Suprapubic skin (tissue), 4 donors: ENCODE results near the gene SAYSD1. TPM values are rescaled to one million over a fixed set of nuclear protein-coding genes. Genes with fewer than 3 reads are reported as not detected.

Experiments used
- DNase-seq, 2 donors: peaks; one replicate each; pipeline ENCODE4 v3.0.0-alpha.2; 2019; ENCODE audit warnings: low spot score in 2 of 2
- H3K27ac ChIP-seq: fragments of 200-600 bp; sonication (generic); one replicate; pipeline ENCODE4 v1.5.1; 2019
- H3K27me3 ChIP-seq: fragments of 200-600 bp; sonication (generic); one replicate; pipeline ENCODE4 v1.5.1; 2019
- H3K36me3 ChIP-seq: fragments of 200-600 bp; sonication (generic); one replicate; pipeline ENCODE4 v1.5.1; 2019
- H3K4me1 ChIP-seq: fragments of 200-600 bp; sonication (generic); one replicate; pipeline ENCODE4 v1.5.1; 2019
- H3K4me3 ChIP-seq: fragments of 200-600 bp; sonication (generic); one replicate; pipeline ENCODE4 v1.5.1; 2019; ENCODE audit warnings: mild to moderate bottlenecking
- H3K9me3 ChIP-seq: fragments of 200-600 bp; sonication (generic); one replicate; pipeline ENCODE4 v1.5.1; 2019
- EP300 ChIP-seq: sonication (generic); formaldehyde crosslinking; IDR thresholded peaks from one replicate; pipeline ENCODE4 v1.6.1; 2017; ENCODE audit warnings: antibody characterized with exemption
- POLR2A ChIP-seq, 2 donors: fragments of 450-650 bp; IDR thresholded peaks; one replicate each; pipeline ENCODE4 v1.6.1; 2017; ENCODE audit warnings: antibody characterized with exemption in 2 of 2, mild to moderate bottlenecking in 2 of 2, moderate library complexity in 2 of 2
- POLR2AphosphoS5 ChIP-seq, 3 donors: sonication (generic); formaldehyde crosslinking; IDR thresholded peaks; one replicate each; pipeline ENCODE4 v1.6.1; 2017; ENCODE audit warnings: antibody characterized with exemption in 3 of 3
- WGBS: methylation state at CpG from one replicate; pipeline ENCODE4 v1.1.5; 2018; 5-methylcytosine and 5-hydroxymethylcytosine counted together
- total RNA-seq, 4 donors: library from RNA; depleted of rRNA; stranded (reverse); fragments of >200 nt; gene quantifications; one replicate each; pipeline ENCODE4 v1.1.0, GENCODE V29; 2016
- TF ChIP-seq, protein P1 (sequence below), 2 donors: fragments of 200-600 bp in 1 of 2; fragments of 450-650 bp in 1 of 2; sonication (generic) in 1 of 2; IDR thresholded peaks; one replicate each; pipeline ENCODE4 v1.5.1; 2016 to 2019; ENCODE audit warnings: antibody characterized with exemption in 2 of 2, mild to moderate bottlenecking in 1 of 2, moderate library complexity in 1 of 2

SAYSD1 gene
- total RNA-seq, 4 donors from 2014 or later: 12.1 to 17.4 (median 14.4) TPM

DNA sequence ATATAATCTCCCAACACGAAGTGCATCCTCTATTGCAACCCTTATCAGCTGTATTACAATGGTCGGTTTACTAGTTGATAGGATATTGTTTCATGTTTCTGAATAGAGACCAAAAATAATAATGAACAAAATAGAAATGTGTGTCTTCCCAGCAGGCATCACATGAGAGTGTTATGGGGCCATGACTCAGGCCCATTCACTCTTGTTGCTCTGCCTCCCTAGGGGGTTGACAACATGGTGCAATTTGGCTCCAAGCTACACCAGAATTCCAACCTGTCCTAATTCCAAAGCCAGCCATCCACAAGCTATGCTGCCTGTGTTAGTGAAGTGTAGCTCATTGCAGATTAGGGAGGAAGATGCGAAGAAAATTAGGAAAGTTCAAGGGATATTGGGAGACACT, 13.1 kb upstream of the SAYSD1 start:
- Histone ChIP-seq H3K4me1 (no peaks in the 10 kb centered on the region), H3K4me3 (no peak overlapping the region)

DNA sequence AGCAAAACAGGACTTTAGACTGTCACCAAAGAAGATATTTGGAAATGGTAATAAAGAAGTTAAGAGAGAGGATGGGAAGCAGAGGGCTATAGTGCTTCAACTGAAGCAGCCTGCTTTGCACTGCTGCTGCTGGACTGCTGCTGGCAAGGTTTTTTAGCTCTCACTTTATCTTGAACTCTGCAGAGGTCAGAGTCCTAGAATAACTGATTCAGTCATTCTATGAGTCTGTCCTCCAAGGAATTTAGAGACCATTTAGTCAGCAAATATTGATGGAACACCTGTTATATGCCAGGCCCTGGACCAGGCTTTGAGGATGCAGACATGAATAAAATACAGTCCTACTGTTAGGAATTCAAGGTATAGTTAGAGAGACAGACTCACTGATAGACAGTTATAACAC, 9.1 kb upstream of the SAYSD1 start:
- Histone ChIP-seq H3K9me3 (no peaks in the 10 kb centered on the region), H3K27me3 (peaks cover 6% of the 10 kb centered on the region), H3K4me1 (no peaks in the 10 kb centered on the region), H3K4me3 (no peak overlapping the region), H3K27ac (no peak overlapping the region), H3K36me3 (no peaks in the 10 kb centered on the region)
- DNase-seq: no peak
- no peak for TF ChIP-seq POLR2AphosphoS5 (IDR thresholded peaks at IDR 0.05)

More for the DNA sequence above, 13.1 kb upstream of the SAYSD1 start:
- whole genome bisulfite sequencing: 75% methylated on average over 3 of the region's 3 CpGs
- H3K27me3 ChIP-seq: peaks cover 6% of the 10 kb centered on the region
- no peaks in the 10 kb centered on the region for H3K36me3 ChIP-seq
- no peak overlapping the region for H3K27ac ChIP-seq
- TF ChIP-seq POLR2AphosphoS5 (IDR thresholded peaks at IDR 0.05) (no peak), EP300 (no peak), POLR2A (IDR thresholded peaks at IDR 0.05) (no peak)
- TF ChIP-seq, protein P1, sequence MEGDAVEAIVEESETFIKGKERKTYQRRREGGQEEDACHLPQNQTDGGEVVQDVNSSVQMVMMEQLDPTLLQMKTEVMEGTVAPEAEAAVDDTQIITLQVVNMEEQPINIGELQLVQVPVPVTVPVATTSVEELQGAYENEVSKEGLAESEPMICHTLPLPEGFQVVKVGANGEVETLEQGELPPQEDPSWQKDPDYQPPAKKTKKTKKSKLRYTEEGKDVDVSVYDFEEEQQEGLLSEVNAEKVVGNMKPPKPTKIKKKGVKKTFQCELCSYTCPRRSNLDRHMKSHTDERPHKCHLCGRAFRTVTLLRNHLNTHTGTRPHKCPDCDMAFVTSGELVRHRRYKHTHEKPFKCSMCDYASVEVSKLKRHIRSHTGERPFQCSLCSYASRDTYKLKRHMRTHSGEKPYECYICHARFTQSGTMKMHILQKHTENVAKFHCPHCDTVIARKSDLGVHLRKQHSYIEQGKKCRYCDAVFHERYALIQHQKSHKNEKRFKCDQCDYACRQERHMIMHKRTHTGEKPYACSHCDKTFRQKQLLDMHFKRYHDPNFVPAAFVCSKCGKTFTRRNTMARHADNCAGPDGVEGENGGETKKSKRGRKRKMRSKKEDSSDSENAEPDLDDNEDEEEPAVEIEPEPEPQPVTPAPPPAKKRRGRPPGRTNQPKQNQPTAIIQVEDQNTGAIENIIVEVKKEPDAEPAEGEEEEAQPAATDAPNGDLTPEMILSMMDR (IDR thresholded peaks at IDR 0.05): no peak
- DNase-seq: no peak
- H3K9me3 ChIP-seq: no peaks in the 10 kb centered on the region

DNA sequence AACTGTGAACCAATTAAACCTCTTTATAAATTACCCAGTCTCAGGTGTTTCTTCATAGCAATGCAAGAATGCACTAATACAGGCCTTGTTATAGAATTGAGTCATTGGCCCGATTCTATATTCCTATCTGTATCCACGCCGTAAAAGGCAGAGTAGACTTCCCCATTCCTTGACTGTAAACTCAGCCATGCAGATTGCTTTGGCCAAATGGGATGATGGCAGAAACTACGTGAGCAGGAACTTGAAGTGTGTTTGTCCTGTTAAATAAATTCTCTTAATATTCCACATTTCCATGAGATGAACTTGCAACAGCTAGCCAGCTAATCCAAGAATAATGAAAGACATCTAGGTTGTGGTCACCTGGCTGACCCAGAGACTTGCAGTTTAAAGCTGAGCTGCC, 3.9 kb upstream of the SAYSD1 start:
- no peak for DNase-seq
- peaks cover 6% of the 10 kb centered on the region for H3K27me3 ChIP-seq
- TF ChIP-seq POLR2A (IDR thresholded peaks at IDR 0.05) (no peak), EP300 (no peak), POLR2AphosphoS5 (IDR thresholded peaks at IDR 0.05) (no peak)
- TF ChIP-seq, protein P1 (IDR thresholded peaks at IDR 0.05): no peak
- no peaks in the 10 kb centered on the region for H3K36me3 ChIP-seq
- WGBS: 97% methylated on average over 4 of the region's 4 CpGs
- no peaks in the 10 kb centered on the region for H3K9me3 ChIP-seq
- no peak overlapping the region for H3K4me3 ChIP-seq
- peaks cover 15% of the 10 kb centered on the region for H3K4me1 ChIP-seq
- H3K27ac ChIP-seq: no peak overlapping the region

DNA sequence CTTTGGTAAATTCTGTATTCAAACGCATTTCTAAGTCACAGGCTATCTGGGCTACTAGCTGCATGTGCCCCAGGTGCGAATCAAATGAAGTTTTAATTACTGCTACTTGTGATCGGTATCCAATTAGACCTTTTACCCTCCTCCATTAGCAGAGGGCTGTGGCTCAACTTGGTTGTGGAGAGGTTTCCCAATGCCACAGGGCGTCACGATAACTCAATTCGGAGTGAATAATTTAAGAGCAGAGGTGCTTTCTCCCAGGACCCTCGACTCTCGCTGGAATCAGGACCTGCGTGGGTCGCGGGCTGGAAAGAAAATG, 640 bp downstream of the SAYSD1 start:
- peaks cover 5% of the 10 kb centered on the region for H3K36me3 ChIP-seq
- no peaks in the 10 kb centered on the region for H3K27me3 ChIP-seq
- H3K9me3 ChIP-seq: no peaks in the 10 kb centered on the region
- peak overlapping the region; percentile 94 for H3K27ac ChIP-seq
- TF ChIP-seq, protein P1 (IDR thresholded peaks at IDR 0.05): no peak
- no peak for DNase-seq
- H3K4me3 ChIP-seq: peak overlapping the region; percentile 83
- WGBS: under 1% methylated on average over 11 of the region's 11 CpGs
- H3K4me1 ChIP-seq: peaks cover 23% of the 10 kb centered on the region

DNA sequence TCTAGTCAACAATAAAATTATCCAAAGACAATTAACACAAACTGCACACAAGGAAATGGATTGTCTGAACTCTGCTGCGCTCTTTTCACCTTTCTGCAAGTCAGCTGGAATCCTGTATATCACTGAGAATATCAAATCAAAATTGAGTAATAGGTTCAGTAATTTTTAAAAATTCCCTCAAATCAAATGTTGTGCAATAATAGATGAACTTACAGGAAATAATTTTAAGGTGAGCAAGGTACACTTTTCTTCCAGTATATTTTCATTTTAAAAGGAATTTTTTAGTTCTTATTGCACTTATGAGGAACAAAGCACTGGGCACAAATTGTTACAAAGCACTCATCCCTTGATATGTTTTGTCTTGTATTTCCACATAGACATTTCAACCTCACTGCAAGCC, 1.2 kb downstream of the SAYSD1 start:
- no peaks in the 10 kb centered on the region for H3K27me3 ChIP-seq
- H3K4me3 ChIP-seq: peak overlapping the region; percentile 83
- DNase-seq: no peak
- TF ChIP-seq POLR2A (IDR thresholded peaks at IDR 0.05): no peak
- TF ChIP-seq POLR2AphosphoS5 (IDR thresholded peaks at IDR 0.05): no peak
- TF ChIP-seq, protein P1 (IDR thresholded peaks at IDR 0.05): no peak
- TF ChIP-seq EP300: no peak
- WGBS: 83% methylated on average over 1 of the region's 1 CpG
- H3K36me3 ChIP-seq: peaks cover 7% of the 10 kb centered on the region
- H3K27ac ChIP-seq: no peak overlapping the region
- H3K9me3 ChIP-seq: no peaks in the 10 kb centered on the region
- H3K4me1 ChIP-seq: peaks cover 23% of the 10 kb centered on the region

DNA sequence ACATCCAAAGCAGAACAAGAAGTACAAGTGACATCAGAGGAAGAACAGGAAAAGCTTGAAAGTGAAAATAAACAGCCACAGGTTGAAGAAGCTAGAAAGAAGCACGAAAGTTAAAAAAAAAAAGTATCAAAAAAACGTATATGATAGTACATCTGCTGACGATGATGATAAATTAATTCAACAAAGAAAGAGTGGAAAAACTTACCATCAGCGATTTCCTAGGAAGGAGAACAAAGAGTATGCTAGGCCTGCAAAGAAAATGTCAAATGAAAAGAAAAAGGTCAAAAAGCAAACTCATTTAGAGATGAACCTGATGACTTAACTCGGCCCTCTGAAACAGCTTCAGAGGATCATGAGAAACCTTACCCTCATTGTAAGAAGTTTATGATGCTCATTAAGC, 3.7 kb downstream of the SAYSD1 start:
- no peak overlapping the region for H3K27ac ChIP-seq
- no peaks in the 10 kb centered on the region for H3K27me3 ChIP-seq
- TF ChIP-seq POLR2A (IDR thresholded peaks at IDR 0.05) (no peak), POLR2AphosphoS5 (IDR thresholded peaks at IDR 0.05) (no peak), EP300 (no peak)
- TF ChIP-seq, protein P1 (IDR thresholded peaks at IDR 0.05): no peak
- no peak for DNase-seq
- 80% methylated on average over 5 of the region's 5 CpGs for WGBS
- no peaks in the 10 kb centered on the region for H3K9me3 ChIP-seq
- peaks cover 7% of the 10 kb centered on the region for H3K36me3 ChIP-seq
- no peak overlapping the region for H3K4me3 ChIP-seq
- peaks cover 23% of the 10 kb centered on the region for H3K4me1 ChIP-seq
